Calu3 (cell line): Measurements from ENCODE around the gene PNP. TPM values are rescaled to one million over a fixed set of nuclear protein-coding genes. Genes with fewer than 3 reads are reported as not detected.
A peak's percentile ranks its signal among the peaks of the same experiment; 100 is the strongest.

ENCODE experiments used
- BruUV-seq: library from RNA; stranded (reverse); fragments of 400-500 nt; replicated peaks from 2 replicates; lab custom pipeline; 2021; lab: Mats Ljungman, UMichigan
- CTCF ChIA-PET: fragments of 300-600 bp; sonication (Branson Sonifier 250); formaldehyde crosslinking; loops from one replicate; lab custom pipeline; 2022; ENCODE audit warnings: antibody characterized with exemption; lab: Charles Lee
- DNase-seq: peaks from one replicate; pipeline ENCODE4 v3.0.0; 2022
- H3K27ac Mint-ChIP-seq: one replicate; pipeline ENCODE4 v1.8.0; 2022; ENCODE audit warnings: mixed read lengths; ENCODE audit not compliant: unreplicated experiment
- H3K27me3 Mint-ChIP-seq: one replicate; pipeline ENCODE4 v1.8.0; 2022; ENCODE audit warnings: mixed read lengths; ENCODE audit not compliant: unreplicated experiment
- H3K36me3 Mint-ChIP-seq: one replicate; pipeline ENCODE4 v1.8.0; 2022; ENCODE audit warnings: mild to moderate bottlenecking, moderate library complexity, mixed read lengths; ENCODE audit not compliant: insufficient read depth, unreplicated experiment
- H3K4me1 Mint-ChIP-seq: one replicate; pipeline ENCODE4 v1.8.0; 2022; ENCODE audit warnings: mild to moderate bottlenecking, low read depth, mixed read lengths; ENCODE audit not compliant: unreplicated experiment
- H3K4me3 Mint-ChIP-seq: one replicate; pipeline ENCODE4 v1.8.0; 2022; ENCODE audit warnings: mild to moderate bottlenecking, low read depth, moderate library complexity, mixed read lengths; ENCODE audit not compliant: unreplicated experiment
- H3K9me3 Mint-ChIP-seq: one replicate; pipeline ENCODE4 v1.8.0; 2022; ENCODE audit warnings: low read depth, mixed read lengths; ENCODE audit not compliant: unreplicated experiment
- intact Hi-C: fragments of 100-400 bp; cut with micrococcal nuclease; formaldehyde crosslinking; loops from one replicate; pipeline ENCODE4 v1.10.0; 2022; ENCODE audit not compliant: unreplicated experiment
- total RNA-seq: library from RNA; stranded (reverse); gene quantifications from 2 replicates; pipeline ENCODE4 v1.2.3, GENCODE V29; 2022
- TF ChIP-seq, protein P1 (sequence below): fragments of 200-600 bp; IDR thresholded peaks from one replicate; pipeline ENCODE4 v1.8.0; 2022; ENCODE audit warnings: antibody characterized with exemption; ENCODE audit not compliant: unreplicated experiment

Gene PNP
- total RNA-seq, 1 experiment from 2014 or later, result 81.3 TPM

DNA sequence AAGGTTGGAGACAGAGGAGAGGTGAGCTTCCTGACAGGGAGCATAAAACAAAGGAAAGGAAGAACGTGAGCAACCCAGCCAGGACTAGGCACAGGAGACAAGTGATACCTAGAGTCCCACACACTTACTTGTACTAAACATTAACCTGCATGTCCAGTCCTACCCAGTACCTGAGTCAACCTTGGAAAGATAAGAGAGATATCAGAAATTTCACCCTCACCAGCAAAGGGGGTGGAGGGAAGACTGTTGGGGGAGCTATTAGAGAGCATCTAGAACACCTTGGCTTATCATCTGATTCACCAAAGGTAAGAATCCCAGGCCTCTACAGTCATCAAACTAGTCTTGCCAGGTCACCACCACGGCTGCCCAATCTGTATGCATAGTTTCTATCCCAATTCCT, 44.4 kb upstream of the PNP start:
- no peak for DNase-seq
- CTCF ChIA-PET, result no interaction called here
- peaks cover 2% of the 10 kb centered on the region for H3K9me3 Mint-ChIP-seq
- no peak overlapping the region for H3K4me3 Mint-ChIP-seq
- peaks cover 29% of the 10 kb centered on the region for H3K4me1 Mint-ChIP-seq
- no peak overlapping the region for H3K27ac Mint-ChIP-seq
- no TSS peak for BruUV-seq
- intact Hi-C loops, result no loop called here
- no peaks in the 10 kb centered on the region for H3K36me3 Mint-ChIP-seq
- TF ChIP-seq, protein P1, sequence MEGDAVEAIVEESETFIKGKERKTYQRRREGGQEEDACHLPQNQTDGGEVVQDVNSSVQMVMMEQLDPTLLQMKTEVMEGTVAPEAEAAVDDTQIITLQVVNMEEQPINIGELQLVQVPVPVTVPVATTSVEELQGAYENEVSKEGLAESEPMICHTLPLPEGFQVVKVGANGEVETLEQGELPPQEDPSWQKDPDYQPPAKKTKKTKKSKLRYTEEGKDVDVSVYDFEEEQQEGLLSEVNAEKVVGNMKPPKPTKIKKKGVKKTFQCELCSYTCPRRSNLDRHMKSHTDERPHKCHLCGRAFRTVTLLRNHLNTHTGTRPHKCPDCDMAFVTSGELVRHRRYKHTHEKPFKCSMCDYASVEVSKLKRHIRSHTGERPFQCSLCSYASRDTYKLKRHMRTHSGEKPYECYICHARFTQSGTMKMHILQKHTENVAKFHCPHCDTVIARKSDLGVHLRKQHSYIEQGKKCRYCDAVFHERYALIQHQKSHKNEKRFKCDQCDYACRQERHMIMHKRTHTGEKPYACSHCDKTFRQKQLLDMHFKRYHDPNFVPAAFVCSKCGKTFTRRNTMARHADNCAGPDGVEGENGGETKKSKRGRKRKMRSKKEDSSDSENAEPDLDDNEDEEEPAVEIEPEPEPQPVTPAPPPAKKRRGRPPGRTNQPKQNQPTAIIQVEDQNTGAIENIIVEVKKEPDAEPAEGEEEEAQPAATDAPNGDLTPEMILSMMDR, result no peak
- no peaks in the 10 kb centered on the region for H3K27me3 Mint-ChIP-seq

DNA sequence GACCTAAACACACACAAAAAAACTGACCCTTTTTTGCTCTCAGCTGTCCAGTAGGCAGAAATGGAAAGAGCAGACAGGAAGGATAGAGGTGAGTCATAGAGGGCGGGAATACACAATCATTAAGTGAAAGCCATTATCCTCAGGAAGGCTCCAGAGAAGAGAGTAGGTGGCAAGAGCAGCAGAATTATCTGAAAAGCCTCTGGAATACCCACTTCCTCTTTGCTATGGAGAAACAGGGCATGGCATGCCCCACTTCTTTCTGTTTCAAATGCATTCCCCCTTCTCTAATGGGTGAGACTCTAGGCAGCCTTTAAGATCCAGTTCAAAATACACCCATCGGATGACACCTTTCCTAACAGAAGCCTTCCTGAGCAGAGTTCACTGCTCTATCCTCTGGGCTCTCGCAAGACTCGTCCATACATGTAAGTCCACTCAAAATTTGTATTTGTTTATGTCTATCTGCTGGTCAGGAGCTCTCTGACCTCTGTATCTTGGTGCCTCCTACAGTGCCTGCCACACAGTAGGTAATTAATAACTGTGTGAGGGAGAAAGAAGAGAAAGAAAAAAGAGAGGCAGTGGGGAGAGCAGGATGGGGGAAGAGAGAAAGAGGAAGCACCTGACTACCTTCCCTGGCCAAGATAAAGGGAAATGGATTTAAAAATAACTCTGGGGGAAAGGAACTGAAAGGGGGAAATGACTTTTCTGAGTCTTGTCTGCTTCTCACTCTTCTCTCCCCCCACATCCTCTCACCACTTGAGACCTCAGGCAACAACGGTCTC, 41.8 kb upstream of the PNP start:
- TSS peak; percentile 26 for BruUV-seq
- no peak for DNase-seq
- no peak overlapping the region for H3K4me3 Mint-ChIP-seq

GRCh38 chr14:20428010-20428365, 41.2 kb upstream of the PNP start:
- intact Hi-C loops, result no loop called here
- Mint-ChIP-seq H3K4me3 (no peak overlapping the region), H3K36me3 (no peaks in the 10 kb centered on the region), H3K4me1 (peaks cover 29% of the 10 kb centered on the region), H3K27ac (peak overlapping the region; percentile 22), H3K9me3 (peaks cover 2% of the 10 kb centered on the region), H3K27me3 (no peaks in the 10 kb centered on the region)
- no TSS peak for BruUV-seq
- CTCF ChIA-PET, result no interaction called here
- TF ChIP-seq, protein P1, result no peak
- no peak for DNase-seq

More for the DNA sequence above, 41.8 kb upstream of the PNP start:
- intact Hi-C loops, result no loop called here
- H3K4me1 Mint-ChIP-seq, result peaks cover 29% of the 10 kb centered on the region
- CTCF ChIA-PET, result no interaction called here
- TF ChIP-seq, protein P1, result no peak
- H3K27ac Mint-ChIP-seq, result peak overlapping the region; percentile 22
- H3K9me3 Mint-ChIP-seq, result peaks cover 2% of the 10 kb centered on the region
- no peaks in the 10 kb centered on the region for H3K27me3 Mint-ChIP-seq
- no peaks in the 10 kb centered on the region for H3K36me3 Mint-ChIP-seq

GRCh38 chr14:20428802-20429201, 40.4 kb upstream of the PNP start:
- DNase-seq, result no peak
- Mint-ChIP-seq H3K36me3 (no peaks in the 10 kb centered on the region), H3K9me3 (peaks cover 2% of the 10 kb centered on the region), H3K27ac (no peak overlapping the region), H3K4me1 (peaks cover 29% of the 10 kb centered on the region), H3K27me3 (no peaks in the 10 kb centered on the region), H3K4me3 (no peak overlapping the region)
- intact Hi-C loops, result no loop called here
- TF ChIP-seq, protein P1, result no peak
- no TSS peak for BruUV-seq
- CTCF ChIA-PET, result no interaction called here
